ENCODE data around the gene HAAO. TPM values are rescaled to one million over a fixed set of nuclear protein-coding genes. Genes with fewer than 3 reads are reported as not detected.

HAAO gene
- polyA plus RNA-seq, 2 donors: 3.0 to 6.9 TPM

DNA sequence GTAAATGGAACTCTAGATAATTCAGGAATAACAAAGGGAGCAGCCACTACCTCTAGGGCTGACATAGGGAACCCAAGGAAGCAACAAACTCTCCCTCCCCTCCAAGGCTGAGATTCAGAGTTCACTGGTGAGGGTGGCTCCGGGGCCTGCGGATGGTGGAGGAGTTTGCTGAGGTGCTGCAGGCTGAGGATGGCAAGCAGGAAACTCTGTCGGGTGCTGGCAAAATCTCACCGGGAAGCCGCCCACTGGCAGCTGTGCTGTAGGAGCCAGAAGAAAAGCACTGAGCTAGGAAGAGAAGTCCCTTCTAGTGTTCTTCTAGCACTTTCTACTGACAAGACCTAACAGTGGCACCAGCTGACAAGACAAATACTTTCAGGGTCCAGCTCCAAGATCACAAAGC is 12.5 kb upstream of the HAAO start:
- Histone ChIP-seq H3K27me3 (ENCODE audit: control insufficient read depth in 1 of 2, insufficient read depth in 2 of 2, low read length in 2 of 2) (no peaks in the 10 kb centered on the region), H3K27ac (ENCODE audit: low read depth in 2 of 2, low read length in 1 of 2) (no peak overlapping the region), H3K4me1 (ENCODE audit: control insufficient read depth in 2 of 2, insufficient read depth in 2 of 2, low read length in 1 of 2) (peaks cover 0 to 3% of the 10 kb centered on the region in 2 donors), H3K36me3 (ENCODE audit: control insufficient read depth in 2 of 2, insufficient read depth in 2 of 2, low read length in 1 of 2) (no peaks in the 10 kb centered on the region), H3K9me3 (ENCODE audit: control insufficient read depth in 2 of 2, insufficient read depth in 1 of 2, low read depth in 1 of 2, low read length in 1 of 2) (no peaks in the 10 kb centered on the region), H3K4me3 (ENCODE audit: low read depth in 1 of 2, low read length in 2 of 2) (no peak overlapping the region)
- WGBS, 2 donors: 77 to 80% methylated on average over 5 of the region's 5 CpGs

DNA sequence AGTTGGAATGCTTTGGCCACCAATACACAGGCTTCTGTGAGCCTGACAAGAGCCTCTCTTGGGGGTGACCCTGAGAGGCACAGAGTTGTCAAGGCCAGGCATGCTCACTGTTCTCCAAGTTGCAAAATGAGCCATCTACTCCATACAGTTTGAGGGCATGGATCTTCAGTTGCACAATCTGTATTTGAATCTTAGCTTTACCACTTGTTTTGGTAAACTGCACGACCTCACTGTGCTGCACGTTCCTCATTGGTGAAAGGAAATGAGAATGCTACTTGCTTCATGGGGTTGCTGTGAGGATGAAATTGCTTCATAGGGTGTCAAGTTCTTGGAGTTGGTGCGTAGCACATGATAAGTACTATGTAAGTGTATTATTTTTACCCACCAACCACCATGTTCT is 12.0 kb upstream of the HAAO start:
- H3K4me1 ChIP-seq (ENCODE audit: control insufficient read depth in 2 of 2, insufficient read depth in 2 of 2, low read length in 1 of 2): peaks cover 0 to 3% of the 10 kb centered on the region in 2 donors
- 68 to 71% methylated on average over 3 of the region's 3 CpGs for WGBS, 2 donors
- H3K27ac ChIP-seq (ENCODE audit: low read depth in 2 of 2, low read length in 1 of 2): no peak overlapping the region
- H3K4me3 ChIP-seq (ENCODE audit: low read depth in 1 of 2, low read length in 2 of 2): no peak overlapping the region
- H3K36me3 ChIP-seq (ENCODE audit: control insufficient read depth in 2 of 2, insufficient read depth in 2 of 2, low read length in 1 of 2): no peaks in the 10 kb centered on the region
- no peaks in the 10 kb centered on the region for H3K27me3 ChIP-seq (ENCODE audit: control insufficient read depth in 1 of 2, insufficient read depth in 2 of 2, low read length in 2 of 2)
- H3K9me3 ChIP-seq (ENCODE audit: control insufficient read depth in 2 of 2, insufficient read depth in 1 of 2, low read depth in 1 of 2, low read length in 1 of 2): no peaks in the 10 kb centered on the region

DNA sequence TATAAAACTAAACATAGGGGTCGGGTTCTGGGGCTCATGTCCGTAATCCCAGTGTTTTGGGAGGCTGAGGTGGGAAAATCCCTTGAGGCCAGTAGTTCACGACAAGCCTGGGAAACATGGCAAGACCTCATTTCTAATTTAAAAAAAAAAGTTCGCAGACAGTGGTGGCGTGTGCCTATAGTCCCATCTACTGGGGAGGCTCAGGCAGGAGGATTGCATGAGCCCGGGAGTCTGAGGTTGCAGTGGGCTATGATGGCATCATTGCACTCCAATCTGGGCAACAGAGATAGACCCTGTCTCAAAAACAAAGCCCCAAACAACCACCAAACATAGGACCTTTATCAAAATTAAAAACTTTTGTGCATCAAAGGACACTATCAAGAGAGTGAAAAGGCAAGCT is 9.8 kb upstream of the HAAO start:
- Histone ChIP-seq H3K36me3 (ENCODE audit: control insufficient read depth in 2 of 2, insufficient read depth in 2 of 2, low read length in 1 of 2) (no peaks in the 10 kb centered on the region), H3K4me3 (ENCODE audit: low read depth in 1 of 2, low read length in 2 of 2) (no peak overlapping the region), H3K9me3 (ENCODE audit: control insufficient read depth in 2 of 2, insufficient read depth in 1 of 2, low read depth in 1 of 2, low read length in 1 of 2) (no peaks in the 10 kb centered on the region), H3K27me3 (ENCODE audit: control insufficient read depth in 1 of 2, insufficient read depth in 2 of 2, low read length in 2 of 2) (no peaks in the 10 kb centered on the region), H3K4me1 (ENCODE audit: control insufficient read depth in 2 of 2, insufficient read depth in 2 of 2, low read length in 1 of 2) (peaks cover 0 to 3% of the 10 kb centered on the region in 2 donors), H3K27ac (ENCODE audit: low read depth in 2 of 2, low read length in 1 of 2) (no peak overlapping the region)
- WGBS, 2 donors: 93% methylated on average over 6 of the region's 6 CpGs

DNA sequence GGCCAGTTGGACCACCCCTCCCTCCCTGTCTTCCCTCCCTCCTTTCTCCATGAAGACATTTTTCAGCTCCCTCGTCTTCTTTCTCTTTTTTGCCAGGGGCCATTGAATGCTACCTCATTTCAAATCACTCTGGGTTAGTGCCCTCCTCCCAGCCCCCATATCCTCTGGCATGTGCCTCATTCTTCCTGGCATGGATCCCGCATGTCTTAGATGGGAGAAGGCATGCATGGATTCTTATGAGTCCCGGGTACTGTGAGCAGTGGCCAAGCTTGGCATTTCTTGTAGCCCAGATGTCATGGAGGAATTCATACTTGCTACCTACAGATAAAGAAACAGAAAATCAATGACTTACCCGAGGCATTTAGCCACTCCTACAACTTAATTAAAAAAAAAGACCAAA is 9.0 kb upstream of the HAAO start:
- 32 to 35% methylated on average over 4 of the region's 4 CpGs for WGBS, 2 donors
- Histone ChIP-seq H3K27ac (ENCODE audit: low read depth in 2 of 2, low read length in 1 of 2) (no peak overlapping the region), H3K4me3 (ENCODE audit: low read depth in 1 of 2, low read length in 2 of 2) (no peak overlapping the region), H3K4me1 (ENCODE audit: control insufficient read depth in 2 of 2, insufficient read depth in 2 of 2, low read length in 1 of 2) (peaks cover 0 to 3% of the 10 kb centered on the region in 2 donors), H3K27me3 (ENCODE audit: control insufficient read depth in 1 of 2, insufficient read depth in 2 of 2, low read length in 2 of 2) (no peaks in the 10 kb centered on the region), H3K9me3 (ENCODE audit: control insufficient read depth in 2 of 2, insufficient read depth in 1 of 2, low read depth in 1 of 2, low read length in 1 of 2) (no peaks in the 10 kb centered on the region), H3K36me3 (ENCODE audit: control insufficient read depth in 2 of 2, insufficient read depth in 2 of 2, low read length in 1 of 2) (no peaks in the 10 kb centered on the region)

DNA sequence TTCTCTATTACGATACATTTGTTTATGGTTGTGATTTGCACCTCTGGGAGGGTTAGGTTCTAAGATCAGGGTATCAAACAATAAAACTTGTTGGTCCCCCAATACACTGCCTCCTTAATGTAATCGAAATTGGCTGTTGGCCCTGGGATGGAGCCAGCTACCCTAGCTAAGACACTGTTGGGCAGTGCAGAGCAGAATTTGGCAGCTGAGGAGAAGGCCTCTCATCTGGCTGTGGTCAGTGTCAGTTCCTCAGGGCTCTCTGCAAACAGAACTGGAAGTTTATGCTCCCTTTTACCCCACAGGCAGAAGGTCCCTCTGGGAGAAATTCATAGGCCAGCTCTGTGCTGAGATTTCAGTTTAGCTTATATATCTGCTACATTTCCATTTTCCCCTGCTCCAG is 8.6 kb upstream of the HAAO start:
- H3K9me3 ChIP-seq (ENCODE audit: control insufficient read depth in 2 of 2, insufficient read depth in 1 of 2, low read depth in 1 of 2, low read length in 1 of 2): no peaks in the 10 kb centered on the region
- H3K4me3 ChIP-seq (ENCODE audit: low read depth in 1 of 2, low read length in 2 of 2): no peak overlapping the region
- no peak overlapping the region for H3K27ac ChIP-seq (ENCODE audit: low read depth in 2 of 2, low read length in 1 of 2)
- peaks cover under 1 to 3% of the 10 kb centered on the region in 2 donors for H3K4me1 ChIP-seq (ENCODE audit: control insufficient read depth in 2 of 2, insufficient read depth in 2 of 2, low read length in 1 of 2)
- H3K36me3 ChIP-seq (ENCODE audit: control insufficient read depth in 2 of 2, insufficient read depth in 2 of 2, low read length in 1 of 2): no peaks in the 10 kb centered on the region
- 61 to 65% methylated on average over 2 of the region's 2 CpGs for WGBS, 2 donors
- no peaks in the 10 kb centered on the region for H3K27me3 ChIP-seq (ENCODE audit: control insufficient read depth in 1 of 2, insufficient read depth in 2 of 2, low read length in 2 of 2)

DNA sequence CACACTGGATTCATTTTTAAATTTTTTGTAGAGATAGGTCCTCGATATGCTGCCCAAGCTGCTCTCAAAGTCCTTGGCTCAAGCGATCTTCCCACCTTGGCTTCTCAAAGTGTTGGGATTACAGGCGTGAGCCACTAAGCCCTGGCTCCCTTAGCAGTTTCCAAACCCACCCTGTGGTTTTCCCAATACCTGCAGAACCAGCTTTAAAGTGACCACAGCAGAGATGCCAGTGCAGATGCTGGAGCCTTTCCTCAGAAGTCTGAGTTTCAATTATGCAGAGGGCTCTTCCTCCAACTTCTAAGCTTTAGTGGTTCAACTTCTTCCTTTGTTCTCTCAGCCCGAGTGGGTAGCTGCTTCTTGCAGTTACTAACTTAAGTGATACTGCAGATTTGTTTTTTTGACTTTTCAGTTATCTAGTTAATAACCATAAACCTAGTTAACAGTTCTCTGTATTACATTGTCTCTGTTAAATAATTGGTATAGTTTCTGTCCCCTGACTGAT is 8.1 kb upstream of the HAAO start:
- Histone ChIP-seq H3K4me1 (ENCODE audit: control insufficient read depth in 2 of 2, insufficient read depth in 2 of 2, low read length in 1 of 2) (peaks cover 3% of the 10 kb centered on the region in 2 donors), H3K27me3 (ENCODE audit: control insufficient read depth in 1 of 2, insufficient read depth in 2 of 2, low read length in 2 of 2) (no peaks in the 10 kb centered on the region), H3K27ac (ENCODE audit: low read depth in 2 of 2, low read length in 1 of 2) (no peak overlapping the region), H3K4me3 (ENCODE audit: low read depth in 1 of 2, low read length in 2 of 2) (no peak overlapping the region), H3K9me3 (ENCODE audit: control insufficient read depth in 2 of 2, insufficient read depth in 1 of 2, low read depth in 1 of 2, low read length in 1 of 2) (no peaks in the 10 kb centered on the region), H3K36me3 (ENCODE audit: control insufficient read depth in 2 of 2, insufficient read depth in 2 of 2, low read length in 1 of 2) (no peaks in the 10 kb centered on the region)
- WGBS, 2 donors: 84% methylated on average over 4 of the region's 4 CpGs

DNA sequence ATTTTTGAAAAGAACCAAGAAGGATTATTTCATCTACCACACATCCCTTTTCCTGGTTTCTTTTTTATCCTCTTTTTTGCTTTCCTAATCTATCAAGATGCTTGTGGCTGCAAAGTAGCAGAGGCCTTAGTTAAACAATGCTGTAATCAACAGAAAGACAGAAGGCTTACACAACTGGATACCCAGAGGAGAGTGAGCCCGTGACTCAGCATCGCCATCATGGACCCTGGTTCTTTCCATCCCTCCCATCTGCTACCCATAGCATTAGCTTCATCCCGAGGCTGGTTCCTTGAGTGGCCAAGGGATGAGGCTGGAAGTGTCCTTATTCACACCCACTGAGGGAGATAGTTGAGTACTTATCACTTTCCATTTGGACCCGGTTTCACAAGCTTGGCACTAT is 7.5 kb upstream of the HAAO start:
- no peak overlapping the region for H3K4me3 ChIP-seq (ENCODE audit: low read depth in 1 of 2, low read length in 2 of 2)
- peaks cover 1 to 5% of the 10 kb centered on the region in 2 donors for H3K4me1 ChIP-seq (ENCODE audit: control insufficient read depth in 2 of 2, insufficient read depth in 2 of 2, low read length in 1 of 2)
- no peak overlapping the region for H3K27ac ChIP-seq (ENCODE audit: low read depth in 2 of 2, low read length in 1 of 2)
- H3K27me3 ChIP-seq (ENCODE audit: control insufficient read depth in 1 of 2, insufficient read depth in 2 of 2, low read length in 2 of 2): no peaks in the 10 kb centered on the region
- WGBS, 2 donors: 65 to 82% methylated on average over 4 of the region's 4 CpGs
- H3K9me3 ChIP-seq (ENCODE audit: control insufficient read depth in 2 of 2, insufficient read depth in 1 of 2, low read depth in 1 of 2, low read length in 1 of 2): no peaks in the 10 kb centered on the region
- no peaks in the 10 kb centered on the region for H3K36me3 ChIP-seq (ENCODE audit: control insufficient read depth in 2 of 2, insufficient read depth in 2 of 2, low read length in 1 of 2)

DNA sequence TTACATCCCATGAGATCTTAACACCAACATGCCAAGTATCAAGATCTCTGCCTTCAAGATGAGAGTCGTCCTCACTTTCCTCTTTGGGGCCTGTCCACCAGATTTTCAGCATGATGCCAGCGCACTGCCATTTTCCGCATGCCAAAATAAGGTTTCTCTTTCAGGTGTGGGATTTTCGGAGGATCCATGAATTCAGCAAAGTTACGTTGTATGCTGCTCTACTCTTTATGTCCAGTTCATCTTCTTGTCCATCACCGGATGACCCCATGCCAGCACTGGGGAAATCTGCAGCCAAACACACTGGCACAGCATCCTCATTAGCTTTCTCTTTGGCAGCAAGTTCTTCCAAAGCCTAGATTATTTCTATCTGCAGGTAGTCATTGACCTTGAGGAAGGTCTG is 4.9 kb upstream of the HAAO start:
- Histone ChIP-seq H3K27ac (ENCODE audit: low read depth in 2 of 2, low read length in 1 of 2) (no peak overlapping the region), H3K36me3 (ENCODE audit: control insufficient read depth in 2 of 2, insufficient read depth in 2 of 2, low read length in 1 of 2) (no peaks in the 10 kb centered on the region), H3K27me3 (ENCODE audit: control insufficient read depth in 1 of 2, insufficient read depth in 2 of 2, low read length in 2 of 2) (no peaks in the 10 kb centered on the region), H3K9me3 (ENCODE audit: control insufficient read depth in 2 of 2, insufficient read depth in 1 of 2, low read depth in 1 of 2, low read length in 1 of 2) (no peaks in the 10 kb centered on the region), H3K4me1 (ENCODE audit: control insufficient read depth in 2 of 2, insufficient read depth in 2 of 2, low read length in 1 of 2) (peaks cover 3 to 5% of the 10 kb centered on the region in 2 donors), H3K4me3 (ENCODE audit: low read depth in 1 of 2, low read length in 2 of 2) (no peak overlapping the region)
- WGBS, 2 donors: 76 to 82% methylated on average over 6 of the region's 6 CpGs

DNA sequence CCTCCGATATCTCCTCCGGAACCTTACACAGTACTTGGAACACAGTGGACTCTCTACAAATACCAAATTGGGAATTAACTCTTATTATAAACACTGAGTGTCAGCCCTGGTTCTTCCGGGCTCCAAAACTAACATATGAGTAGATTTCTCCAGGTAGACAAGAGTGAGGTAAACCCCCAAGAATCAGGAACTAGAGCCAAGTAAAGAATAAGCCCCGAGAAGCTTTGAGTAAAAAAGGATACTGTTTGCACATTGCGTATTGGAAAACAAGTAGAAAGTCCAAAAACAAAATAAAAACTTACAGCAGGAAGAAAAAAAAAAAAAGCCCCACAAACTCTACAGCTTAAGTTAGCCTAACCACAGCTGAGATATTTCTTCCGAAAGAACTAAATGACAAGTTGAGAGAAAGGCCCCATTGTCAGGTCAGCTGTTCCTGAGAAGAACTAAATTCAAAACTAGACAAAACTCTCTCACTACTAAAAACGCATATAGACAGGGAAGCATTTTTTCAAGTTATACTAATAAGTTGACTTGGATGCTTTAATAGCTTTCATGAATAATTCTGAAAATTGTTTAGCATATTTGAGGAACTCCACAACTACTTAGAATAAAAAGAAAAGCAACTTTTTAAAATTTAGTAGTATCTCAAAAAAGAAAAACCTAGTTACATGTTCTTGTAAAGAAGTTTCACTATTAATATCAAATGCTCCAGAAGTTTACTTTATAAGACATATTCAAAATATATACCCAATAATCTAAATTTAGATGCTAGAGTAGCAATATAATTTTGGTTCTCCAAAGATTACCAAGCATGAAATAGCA is 4.3 kb upstream of the HAAO start:
- WGBS, 2 donors: 58 to 66% methylated on average over 7 of the region's 7 CpGs
- Histone ChIP-seq H3K9me3 (ENCODE audit: control insufficient read depth in 2 of 2, insufficient read depth in 1 of 2, low read depth in 1 of 2, low read length in 1 of 2) (no peaks in the 10 kb centered on the region), H3K27ac (ENCODE audit: low read depth in 2 of 2, low read length in 1 of 2) (no peak overlapping the region), H3K4me1 (ENCODE audit: control insufficient read depth in 2 of 2, insufficient read depth in 2 of 2, low read length in 1 of 2) (peaks cover 3 to 7% of the 10 kb centered on the region in 2 donors), H3K36me3 (ENCODE audit: control insufficient read depth in 2 of 2, insufficient read depth in 2 of 2, low read length in 1 of 2) (no peaks in the 10 kb centered on the region), H3K4me3 (ENCODE audit: low read depth in 1 of 2, low read length in 2 of 2) (no peak overlapping the region), H3K27me3 (ENCODE audit: control insufficient read depth in 1 of 2, insufficient read depth in 2 of 2, low read length in 2 of 2) (no peaks in the 10 kb centered on the region)

DNA sequence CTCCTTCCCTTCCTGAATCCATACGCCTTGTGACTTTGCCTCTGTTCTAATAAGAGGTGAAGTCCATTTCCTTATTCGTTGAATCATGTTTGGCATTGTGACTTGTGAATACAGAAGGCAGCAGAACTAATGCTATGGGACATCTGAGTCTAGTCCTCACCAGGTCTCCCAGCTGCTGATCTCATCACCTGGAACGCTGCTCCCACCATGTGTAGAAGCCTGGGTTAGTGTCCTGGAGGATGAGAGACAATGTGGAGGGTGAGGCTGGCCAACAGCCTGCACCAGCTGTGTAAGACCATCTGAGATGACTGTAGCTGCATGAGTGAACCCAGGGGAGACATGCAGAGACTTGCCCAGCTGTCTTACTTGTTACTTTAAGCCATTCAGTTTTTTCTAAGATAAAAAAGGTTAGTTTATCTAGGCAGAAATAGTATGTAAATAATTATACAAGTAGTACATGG is 3.5 kb upstream of the HAAO start:
- peak overlapping the region; percentile 52 to 67 for H3K27ac ChIP-seq (ENCODE audit: low read depth in 2 of 2, low read length in 1 of 2)
- H3K27me3 ChIP-seq (ENCODE audit: control insufficient read depth in 1 of 2, insufficient read depth in 2 of 2, low read length in 2 of 2): no peaks in the 10 kb centered on the region
- no peak overlapping the region for H3K4me3 ChIP-seq (ENCODE audit: low read depth in 1 of 2, low read length in 2 of 2)
- no peaks in the 10 kb centered on the region for H3K36me3 ChIP-seq (ENCODE audit: control insufficient read depth in 2 of 2, insufficient read depth in 2 of 2, low read length in 1 of 2)
- no peaks in the 10 kb centered on the region for H3K9me3 ChIP-seq (ENCODE audit: control insufficient read depth in 2 of 2, insufficient read depth in 1 of 2, low read depth in 1 of 2, low read length in 1 of 2)
- peaks cover 3 to 10% of the 10 kb centered on the region in 2 donors for H3K4me1 ChIP-seq (ENCODE audit: control insufficient read depth in 2 of 2, insufficient read depth in 2 of 2, low read length in 1 of 2)
- WGBS, 2 donors: 27 to 44% methylated on average over 3 of the region's 3 CpGs

Data from esophagus (tissue), 2 donors.